H1 (cell line): ENCODE results near the gene SLC51B. TPM values are rescaled to one million over a fixed set of nuclear protein-coding genes. Genes with fewer than 3 reads are reported as not detected.

Experiments
- CTCF ChIA-PET: fragments of 300-600 bp; sonication (Branson Sonifier 250); formaldehyde crosslinking; loops from one replicate; lab custom pipeline; 2021; ENCODE audit not compliant: partially characterized antibody; lab: Charles Lee
- POLR2A ChIA-PET: fragments of 300-600 bp; sonication (Branson Sonifier 250); formaldehyde crosslinking; loops from one replicate; lab custom pipeline; 2021; ENCODE audit warnings: inconsistent platforms; ENCODE audit not compliant: partially characterized antibody; lab: Charles Lee
- DNase-seq, 2 experiments: peaks; one replicate each; pipeline versions ENCODE4 v3.0.0 to v3.0.0-alpha.2; 2010 to 2022; ENCODE audit warnings: low spot score in 2 of 2, low read depth in 1 of 2, mixed read lengths in 1 of 2
- FAIRE-seq: peaks from 2 replicates; lab custom pipeline; 2011; peaks lifted over from hg19 to GRCh38; lab: Jason Lieb, UNC
- H2AFZ ChIP-seq: 2 replicates; pipeline ENCODE4 v1.8.1; 2012; ENCODE audit warnings: low read length, inconsistent platforms
- H2AK5ac ChIP-seq: 2 replicates; pipeline ENCODE4 v1.6.1; 2013; ENCODE audit warnings: low read depth, low read length
- H2BK120ac ChIP-seq: replicated peaks from 2 replicates; pipeline ENCODE3; 2013; ENCODE audit warnings: low read depth, low read length, inconsistent platforms
- H2BK12ac ChIP-seq: 2 replicates; pipeline ENCODE4 v1.6.1; 2013; ENCODE audit warnings: low read depth, low read length
- H2BK15ac ChIP-seq: 2 replicates; pipeline ENCODE4 v1.6.1; 2013; ENCODE audit warnings: low read length
- H2BK20ac ChIP-seq: 2 replicates; pipeline ENCODE4 v1.6.1; 2013; ENCODE audit warnings: low read length
- H2BK5ac ChIP-seq: 2 replicates; pipeline ENCODE4 v1.6.1; 2013; ENCODE audit warnings: low read depth, low read length
- H3K14ac ChIP-seq: 2 replicates; pipeline ENCODE4 v1.6.1; 2013; ENCODE audit warnings: inconsistent platforms; ENCODE audit not compliant: insufficient read length
- H3K18ac ChIP-seq: 2 replicates; pipeline ENCODE4 v1.6.1; 2013; ENCODE audit warnings: low read length; ENCODE audit errors: extremely low read depth
- H3K23ac ChIP-seq: 2 replicates; pipeline ENCODE4 v1.6.1; 2013; ENCODE audit warnings: inconsistent platforms; ENCODE audit not compliant: insufficient read length
- H3K23me2 ChIP-seq: 2 replicates; pipeline ENCODE4 v1.6.1; 2013; ENCODE audit warnings: low read depth, low read length
- H3K27ac ChIP-seq: 2 replicates; pipeline ENCODE4 v1.6.1; 2011; ENCODE audit warnings: low read depth, low read length, inconsistent platforms
- H3K27me3 ChIP-seq, 4 experiments: replicated peaks in 1 of 4; 1 replicate in 1 of 4; 2 replicates in 3 of 4; pipeline versions ENCODE4 v1.6.1 to v1.8.1; 2011 to 2013; ENCODE audit warnings: low read length in 3 of 4, mild to moderate bottlenecking in 3 of 4, inconsistent platforms in 2 of 4, mixed read lengths in 2 of 4, moderate library complexity in 1 of 4; ENCODE audit not compliant: control insufficient read depth in 3 of 4, insufficient read depth in 3 of 4; ENCODE audit errors: extremely low read depth in 1 of 4
- H3K36me3 ChIP-seq, 4 experiments: 2 replicates each; pipeline versions ENCODE4 v1.6.1 to v1.8.1; 2011 to 2013; ENCODE audit warnings: mild to moderate bottlenecking in 4 of 4, low read length in 3 of 4, moderate library complexity in 2 of 4, control low read depth in 1 of 4, inconsistent platforms in 1 of 4; ENCODE audit not compliant: insufficient read depth in 4 of 4, control insufficient read depth in 2 of 4
- H3K4ac ChIP-seq: replicated peaks from 2 replicates; pipeline ENCODE3; 2013; ENCODE audit warnings: low read length, low read depth, mixed read lengths, inconsistent platforms; ENCODE audit not compliant: insufficient read length
- H3K4me1 ChIP-seq, 4 experiments: replicated peaks in 1 of 4; 1 replicate in 1 of 4; 2 replicates in 3 of 4; pipeline versions ENCODE4 v1.6.1 to v1.8.1; 2011 to 2013; ENCODE audit warnings: low read length in 3 of 4, inconsistent platforms in 2 of 4, mixed read lengths in 1 of 4; ENCODE audit not compliant: insufficient read depth in 4 of 4, control insufficient read depth in 3 of 4
- H3K4me2 ChIP-seq, 2 experiments: 2 replicates each; pipeline versions ENCODE4 v1.6.1 to v1.8.1; 2011 to 2013; ENCODE audit warnings: low read depth in 2 of 2, low read length in 2 of 2, control low read depth in 1 of 2, inconsistent platforms in 1 of 2, mild to moderate bottlenecking in 1 of 2; ENCODE audit not compliant: insufficient read depth in 1 of 2
- H3K4me3 ChIP-seq, 4 experiments: fragments of 200-600, 300-600 bp in 1 of 4; sonication (generic), shearing (Covaris generic), sonication (Bioruptor Twin) in 1 of 4; 2 replicates each; pipeline versions ENCODE4 v1.5.1 to v1.8.1; 2011 to 2016; ENCODE audit warnings: low read length in 4 of 4, low read depth in 3 of 4, control low read depth in 2 of 4, inconsistent platforms in 2 of 4, mild to moderate bottlenecking in 2 of 4, mixed read lengths in 1 of 4, moderate library complexity in 1 of 4; ENCODE audit not compliant: insufficient read depth in 2 of 4; ENCODE audit errors: extremely low read depth in 1 of 4
- H3K56ac ChIP-seq: replicated peaks from 2 replicates; pipeline ENCODE3; 2013; ENCODE audit warnings: low read depth, mild to moderate bottlenecking, mixed read lengths, low read length, inconsistent platforms; ENCODE audit not compliant: insufficient read length
- H3K79me1 ChIP-seq: 2 replicates; pipeline ENCODE4 v1.6.1; 2013; ENCODE audit warnings: low read depth, low read length, control low read depth
- H3K79me2 ChIP-seq, 2 experiments: 2 replicates each; pipeline versions ENCODE4 v1.6.1 to v1.8.1; 2012 to 2013; ENCODE audit warnings: low read length in 2 of 2, mild to moderate bottlenecking in 2 of 2, inconsistent platforms in 1 of 2; ENCODE audit not compliant: insufficient read depth in 2 of 2, control insufficient read depth in 1 of 2
- H3K9ac ChIP-seq, 4 experiments: replicated peaks in 1 of 4; 1 replicate in 1 of 4; 2 replicates in 3 of 4; pipeline versions ENCODE4 v1.6.1 to v1.8.1; 2011 to 2013; ENCODE audit warnings: low read depth in 3 of 4, low read length in 3 of 4, control low read depth in 2 of 4, mild to moderate bottlenecking in 2 of 4, moderate library complexity in 2 of 4, inconsistent platforms in 1 of 4; ENCODE audit errors: extremely low read depth in 1 of 4
- H3K9me3 ChIP-seq, 2 experiments: 2 replicates each; pipeline versions ENCODE4 v1.6.1 to v1.8.1; 2012 to 2013; ENCODE audit warnings: mild to moderate bottlenecking in 2 of 2, moderate library complexity in 2 of 2, control low read depth in 1 of 2, inconsistent platforms in 1 of 2, low read depth in 1 of 2, low read length in 1 of 2, mixed read lengths in 1 of 2; ENCODE audit not compliant: insufficient read depth in 2 of 2
- H4K20me1 ChIP-seq, 2 experiments: replicated peaks in 1 of 2; 2 replicates each; pipeline versions ENCODE3 to v1.8.1; 2011 to 2013; ENCODE audit warnings: inconsistent platforms in 2 of 2, low read length in 2 of 2, mild to moderate bottlenecking in 1 of 2; ENCODE audit not compliant: insufficient read depth in 2 of 2, control insufficient read depth in 1 of 2
- H4K5ac ChIP-seq: 2 replicates; pipeline ENCODE4 v1.6.1; 2013; ENCODE audit warnings: low read length, low read depth, mixed read lengths, inconsistent platforms; ENCODE audit not compliant: insufficient read length
- H4K8ac ChIP-seq: 2 replicates; pipeline ENCODE4 v1.8.0; 2013; ENCODE audit warnings: mild to moderate bottlenecking, moderate library complexity, low read length, inconsistent platforms; ENCODE audit not compliant: insufficient read depth; ENCODE audit errors: extremely low read depth
- H4K91ac ChIP-seq: replicated peaks from 2 replicates; pipeline ENCODE3; 2013; ENCODE audit warnings: low read length, mixed read lengths, inconsistent platforms; ENCODE audit not compliant: insufficient read length
- KDM1A ChIP-seq: fragments of 200-600, 300-600 bp; sonication (generic); IDR thresholded peaks from 2 replicates; pipeline ENCODE4 v1.7.1; 2016; ENCODE audit warnings: mild to moderate bottlenecking, low read length, borderline replicate concordance
- SAP30 ChIP-seq: fragments of 300-600 bp; sonication (generic); IDR thresholded peaks from 2 replicates; pipeline ENCODE4 v1.7.1; 2012; ENCODE audit warnings: low read length, moderate library complexity, mild to moderate bottlenecking, inconsistent platforms; ENCODE audit not compliant: insufficient read depth, insufficient replicate concordance
- WGBS, 2 experiments: shearing (Covaris generic) in 1 of 2; methylation state at CpG; one replicate each; pipeline versions ENCODE4 v1.1.6 to v1.1.7; 2013 to 2015; ENCODE audit warnings: low lambda C conversion rate in 2 of 2, mixed read lengths in 2 of 2, inconsistent platforms in 1 of 2, low coverage in 1 of 2, missing lambda C conversion rate in 1 of 2; ENCODE audit not compliant: insufficient replicate concordance in 2 of 2, insufficient coverage in 1 of 2, insufficient read length in 1 of 2; ENCODE audit errors: extremely low coverage in 1 of 2, missing lambda C conversion rate in 1 of 2; 5-methylcytosine and 5-hydroxymethylcytosine counted together
- polyA plus RNA-seq, 7 experiments: library from polyadenylated mRNA; depleted of rRNA in 3 of 7; stranded (reverse) in 5 of 7; unstranded in 2 of 7; fragments of >200 nt in 5 of 7; fragments of 200-250 nt in 2 of 7; gene quantifications; 1 replicate in 5 of 7; 2 replicates in 1 of 7; 4 replicates in 1 of 7; pipeline versions ENCODE4 v1.2.1 to v1.2.3, GENCODE V29; 2011 to 2013; ENCODE audit warnings: missing spikeins in 2 of 7, mixed read lengths in 2 of 7
- total RNA-seq: library from RNA; stranded (reverse); fragmentation: NEBNext Ultra II Directional; extraction: Animal tissue kit (Norgen Biotek cat#: 25700); gene quantifications from 2 replicates; pipeline ENCODE4 v1.2.1, GENCODE V29; 2021

SLC51B gene
- total and polyA plus RNA-seq, 2 of the 8 experiments (the other 6 are each of a cell fraction or from before 2014, with no cell fraction given): not detected

- H3K4ac ChIP-seq: no peak overlapping the region
- DNase-seq (no peak), FAIRE-seq (no peak)
- H4K91ac ChIP-seq: no peak overlapping the region
- no peak overlapping the region for H2AK5ac ChIP-seq
- no peak overlapping the region for H3K27ac ChIP-seq
- no peaks in the 10 kb centered on the region for H3K79me2 ChIP-seq
- no peak overlapping the region for H3K4me3 ChIP-seq
- H2BK12ac ChIP-seq: no peak overlapping the region
- H3K56ac ChIP-seq: no peak overlapping the region
- ChIA-PET POLR2A (interaction anchor here (1.5 kb wide), 1 partner anchor 9 kb away, joined by 3 read pairs; no protein-coding TSS in a partner anchor), CTCF (interaction anchor here (0.9 to 33.2 kb wide), 2 partner anchors 12 to 35 kb away, joined by 3 to 1213 read pairs; partner anchors contain the start of genes KBTBD13 and RASL12)
- H3K9ac ChIP-seq: no peak overlapping the region
- TF ChIP-seq KDM1A (0 out of 2 replicates have a peak, but pooled peaks have one; percentile 34), SAP30 (no peak)
- 90% methylated on average over 3 of the region's 3 CpGs; no CpG with 5 or more reads in 1 of the 2 experiments for WGBS, 2 experiments
- no peak overlapping the region for H2BK120ac ChIP-seq
- no peak overlapping the region for H3K23ac ChIP-seq
- H3K36me3 ChIP-seq: no peaks in the 10 kb centered on the region
- H4K8ac ChIP-seq: no peak overlapping the region
- H2AFZ ChIP-seq: no peak overlapping the region
- H3K9me3 ChIP-seq: no peaks in the 10 kb centered on the region
- H4K5ac ChIP-seq: no peak overlapping the region
- no peak overlapping the region for H3K4me2 ChIP-seq
- no peaks in the 10 kb centered on the region for H3K27me3 ChIP-seq
- no peak overlapping the region for H2BK20ac ChIP-seq
- no peak overlapping the region for H2BK15ac ChIP-seq
- H3K79me1 ChIP-seq: no peaks in the 10 kb centered on the region
- H4K20me1 ChIP-seq: no peaks in the 10 kb centered on the region
- H2BK5ac ChIP-seq: no peak overlapping the region
- no peaks in the 10 kb centered on the region for H3K4me1 ChIP-seq
- no peak overlapping the region for H3K14ac ChIP-seq
- H3K18ac ChIP-seq: no peak overlapping the region
- H3K23me2 ChIP-seq: no peaks in the 10 kb centered on the region
These were observed 6.8 kb upstream of the SLC51B start for GRCh38 chr15:65038428-65038827.
